Activated naive CD4-positive, alpha-beta T cell treated with anti-CD3 and anti-CD28 coated beads, Interleukin-2, amount 50 U/mL, for 24 hours (primary cell): Measurements from ENCODE around the gene TIMP3.

ENCODE experiments used
- H3K27ac Mint-ChIP-seq: one replicate; pipeline ENCODE4 v1.8.0; 2021; ENCODE audit warnings: mild to moderate bottlenecking, mixed read lengths
- H3K27me3 Mint-ChIP-seq: one replicate; pipeline ENCODE4 v1.8.0; 2021; ENCODE audit warnings: mixed read lengths
- H3K36me3 Mint-ChIP-seq: one replicate; pipeline ENCODE4 v1.8.0; 2021; ENCODE audit warnings: mixed read lengths
- H3K4me1 Mint-ChIP-seq: one replicate; pipeline ENCODE4 v1.8.0; 2021; ENCODE audit warnings: mixed read lengths
- H3K4me3 Mint-ChIP-seq: one replicate; pipeline ENCODE4 v1.8.0; 2021; ENCODE audit warnings: mild to moderate bottlenecking, mixed read lengths
- H3K9me3 Mint-ChIP-seq: one replicate; pipeline ENCODE4 v1.8.0; 2021; ENCODE audit warnings: mixed read lengths

Gene TIMP3

DNA sequence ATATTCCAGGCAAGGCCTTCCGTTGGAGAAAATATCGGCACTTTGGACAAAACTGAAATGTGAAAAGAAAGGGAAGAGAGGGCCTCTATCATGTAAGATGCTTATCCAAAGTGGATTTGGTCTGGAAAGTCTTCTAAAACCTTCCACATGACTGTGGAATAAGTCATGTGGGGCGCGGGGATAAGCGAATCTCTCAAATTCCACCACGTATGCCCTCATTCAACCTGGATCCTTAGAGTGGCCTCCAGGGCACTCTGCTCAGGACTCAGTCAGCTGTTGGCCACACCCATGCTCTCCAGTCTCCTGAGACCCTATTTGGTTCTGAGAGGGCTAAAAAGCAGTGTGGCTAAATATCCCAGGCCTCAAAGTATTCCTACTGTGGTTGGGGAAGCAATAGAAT is 2.0 kb upstream of the TIMP3 start:
- Mint-ChIP-seq H3K36me3 (no peaks in the 10 kb centered on the region), H3K27me3 (peaks cover 42% of the 10 kb centered on the region), H3K9me3 (no peaks in the 10 kb centered on the region), H3K4me3 (no peak overlapping the region), H3K27ac (no peak overlapping the region), H3K4me1 (no peaks in the 10 kb centered on the region)

DNA sequence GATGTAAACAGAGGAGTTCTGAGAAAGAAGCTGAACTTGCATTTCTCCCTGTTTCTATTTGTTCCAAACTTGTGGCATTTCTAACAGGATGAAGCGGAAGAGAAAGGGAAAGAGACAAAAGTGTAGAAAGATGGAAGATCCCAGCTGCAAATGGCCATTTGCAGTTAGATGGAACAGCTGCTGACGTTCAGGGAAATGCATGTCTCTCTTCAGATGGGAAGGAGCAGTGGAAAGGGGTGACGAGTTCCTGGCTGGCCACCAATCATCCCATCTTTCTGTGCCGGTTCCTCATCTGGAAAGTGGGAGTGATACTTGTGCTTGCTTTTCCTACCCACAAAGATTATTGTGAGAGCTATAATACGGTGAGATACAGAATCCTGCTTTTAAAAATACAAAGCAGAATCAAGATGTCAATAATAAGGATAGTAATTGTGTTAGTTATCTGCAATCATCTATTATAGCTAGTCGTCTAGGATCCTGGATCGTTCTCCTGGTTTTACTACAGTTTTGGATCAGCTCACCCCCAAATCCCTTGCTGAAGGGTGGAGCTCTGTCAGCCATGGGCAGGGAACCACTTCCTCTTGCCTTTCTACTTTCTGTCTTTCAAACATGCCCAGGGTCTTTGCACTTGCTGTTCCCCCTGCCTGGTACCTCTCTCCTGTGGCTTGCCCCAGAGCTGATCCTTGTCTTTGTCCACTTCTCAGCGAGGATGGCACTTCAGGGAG is 1.2 kb upstream of the TIMP3 start:
- Mint-ChIP-seq H3K27ac (no peak overlapping the region), H3K4me1 (no peaks in the 10 kb centered on the region), H3K4me3 (no peak overlapping the region), H3K27me3 (peaks cover 50% of the 10 kb centered on the region), H3K9me3 (no peaks in the 10 kb centered on the region), H3K36me3 (no peaks in the 10 kb centered on the region)

DNA sequence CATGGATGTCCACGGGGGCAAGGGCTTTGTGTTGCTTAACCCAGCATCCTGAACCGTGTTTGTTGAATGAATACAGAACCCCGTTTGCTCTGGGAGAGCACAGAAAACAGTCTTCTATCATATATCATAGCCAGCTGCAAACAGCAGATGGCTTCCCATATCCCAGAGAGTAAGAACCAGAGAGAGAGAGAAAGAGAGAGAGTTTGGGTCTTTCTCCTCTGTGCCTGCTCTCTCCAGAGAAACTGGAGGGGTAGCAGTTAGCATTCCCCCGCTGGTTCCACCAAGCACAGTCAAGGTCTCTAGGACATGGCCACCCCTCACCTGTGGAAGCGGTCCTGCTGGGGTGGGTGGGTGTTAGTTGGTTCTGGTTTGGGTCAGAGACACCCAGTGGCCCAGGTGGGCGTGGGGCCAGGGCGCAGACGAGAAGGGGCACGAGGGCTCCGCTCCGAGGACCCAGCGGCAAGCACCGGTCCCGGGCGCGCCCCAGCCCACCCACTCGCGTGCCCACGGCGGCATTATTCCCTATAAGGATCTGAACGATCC is 440 bp upstream of the TIMP3 start:
- H3K27ac Mint-ChIP-seq = no peak overlapping the region

GRCh38 chr22:32802237-32802765 is 796 bp downstream of the TIMP3 start:
- Mint-ChIP-seq H3K36me3 (no peaks in the 10 kb centered on the region), H3K27ac (no peak overlapping the region), H3K4me3 (peak overlapping the region; percentile 19), H3K9me3 (no peaks in the 10 kb centered on the region), H3K4me1 (no peaks in the 10 kb centered on the region), H3K27me3 (peaks cover 54% of the 10 kb centered on the region)

More for the DNA sequence above, 440 bp upstream of the TIMP3 start:
- Mint-ChIP-seq H3K4me1 (no peaks in the 10 kb centered on the region), H3K9me3 (no peaks in the 10 kb centered on the region), H3K27me3 (peaks cover 51% of the 10 kb centered on the region), H3K4me3 (peak overlapping the region; percentile 40), H3K36me3 (no peaks in the 10 kb centered on the region)

DNA sequence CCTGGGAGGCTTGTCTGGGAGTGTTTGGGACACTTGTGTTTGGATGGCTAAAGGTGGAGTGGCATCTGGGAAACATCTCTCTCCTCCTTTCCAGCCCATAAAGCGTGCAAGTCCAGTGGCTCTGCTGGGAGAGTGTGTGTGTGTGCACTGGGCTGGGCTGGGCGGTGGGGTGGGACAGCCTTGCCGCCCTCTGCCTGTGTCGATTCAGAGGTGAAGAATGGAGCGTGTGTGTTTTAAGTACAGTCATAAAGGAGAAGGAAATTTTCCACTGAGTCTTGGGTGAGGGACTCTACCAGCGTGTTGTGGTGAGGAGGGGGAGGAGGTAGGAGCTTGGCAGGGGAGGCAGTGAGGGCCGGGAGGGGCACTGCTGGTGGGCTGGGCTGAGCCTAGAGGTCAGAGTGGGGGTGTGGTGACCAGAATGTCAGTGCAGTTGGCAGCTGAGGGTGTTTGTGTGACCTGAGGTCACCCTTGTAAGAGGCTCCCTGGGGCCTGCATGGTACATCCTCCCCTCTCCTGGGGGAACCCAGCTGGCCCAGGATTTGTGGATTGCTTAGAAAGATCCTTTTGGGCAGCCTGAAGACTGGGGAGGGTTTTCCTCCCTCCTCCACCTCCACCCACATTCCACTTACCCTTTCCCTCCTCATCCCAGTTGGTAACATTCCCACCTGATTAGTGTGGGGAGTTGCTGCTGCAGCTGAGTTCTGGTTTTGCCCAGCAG is 1.7 kb downstream of the TIMP3 start:
- H3K4me3 Mint-ChIP-seq = no peak overlapping the region
- no peaks in the 10 kb centered on the region for H3K9me3 Mint-ChIP-seq
- peaks cover 49% of the 10 kb centered on the region for H3K27me3 Mint-ChIP-seq
- no peaks in the 10 kb centered on the region for H3K36me3 Mint-ChIP-seq
- H3K4me1 Mint-ChIP-seq = no peaks in the 10 kb centered on the region
- H3K27ac Mint-ChIP-seq = no peak overlapping the region

- Mint-ChIP-seq H3K36me3 (no peaks in the 10 kb centered on the region), H3K9me3 (no peaks in the 10 kb centered on the region), H3K4me1 (no peaks in the 10 kb centered on the region), H3K27me3 (peaks cover 47% of the 10 kb centered on the region), H3K27ac (no peak overlapping the region), H3K4me3 (no peak overlapping the region)
These were observed 2.4 kb downstream of the TIMP3 start for GRCh38 chr22:32803738-32804435.

GRCh38 chr22:32804531-32805360 is 3.2 kb downstream of the TIMP3 start:
- Mint-ChIP-seq H3K4me3 (no peak overlapping the region), H3K36me3 (no peaks in the 10 kb centered on the region), H3K27me3 (peaks cover 45% of the 10 kb centered on the region), H3K9me3 (no peaks in the 10 kb centered on the region), H3K27ac (no peak overlapping the region), H3K4me1 (no peaks in the 10 kb centered on the region)

DNA sequence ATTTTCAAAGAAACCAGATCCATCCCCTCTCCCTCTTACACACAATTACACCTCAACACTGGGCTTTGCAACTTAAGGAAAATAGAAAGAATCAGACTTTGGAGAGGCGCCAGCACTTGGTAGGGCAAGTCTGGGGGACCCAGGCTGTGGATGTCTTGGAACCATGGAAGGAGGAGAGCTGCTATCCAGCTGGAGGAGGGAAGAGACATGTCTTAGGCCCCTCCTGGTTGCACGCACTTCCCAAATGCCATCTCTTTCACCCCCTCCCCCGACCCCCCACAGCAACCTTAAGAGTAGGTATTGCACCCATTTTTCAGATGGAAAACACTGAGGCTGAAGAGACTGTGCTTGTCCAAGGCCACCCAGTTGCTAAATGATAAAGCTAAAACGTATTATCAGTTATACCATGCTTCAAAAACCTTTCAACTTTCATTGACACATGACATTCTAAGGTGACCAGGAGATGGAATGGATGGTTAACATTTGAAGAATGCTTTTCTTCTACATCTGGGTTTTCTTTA is 3.9 kb downstream of the TIMP3 start:
- Mint-ChIP-seq H3K4me3 (no peak overlapping the region), H3K4me1 (no peaks in the 10 kb centered on the region), H3K27me3 (peaks cover 40% of the 10 kb centered on the region), H3K27ac (no peak overlapping the region), H3K9me3 (no peaks in the 10 kb centered on the region), H3K36me3 (no peaks in the 10 kb centered on the region)

- Mint-ChIP-seq H3K27me3 (peaks cover 33% of the 10 kb centered on the region), H3K4me3 (no peak overlapping the region), H3K36me3 (no peaks in the 10 kb centered on the region), H3K4me1 (no peaks in the 10 kb centered on the region), H3K27ac (no peak overlapping the region), H3K9me3 (no peaks in the 10 kb centered on the region)
These were observed 4.8 kb downstream of the TIMP3 start for GRCh38 chr22:32806296-32806695.

GRCh38 chr22:32808038-32808445 is 6.5 kb downstream of the TIMP3 start:
- H3K27ac Mint-ChIP-seq = no peak overlapping the region
- no peaks in the 10 kb centered on the region for H3K9me3 Mint-ChIP-seq
- no peaks in the 10 kb centered on the region for H3K36me3 Mint-ChIP-seq
- H3K27me3 Mint-ChIP-seq = peaks cover 27% of the 10 kb centered on the region
- no peaks in the 10 kb centered on the region for H3K4me1 Mint-ChIP-seq
- H3K4me3 Mint-ChIP-seq = no peak overlapping the region

GRCh38 chr22:32809786-32810554 is 8.5 kb downstream of the TIMP3 start:
- Mint-ChIP-seq H3K36me3 (no peaks in the 10 kb centered on the region), H3K27me3 (peaks cover 9% of the 10 kb centered on the region), H3K4me3 (no peak overlapping the region), H3K4me1 (no peaks in the 10 kb centered on the region), H3K27ac (no peak overlapping the region), H3K9me3 (no peaks in the 10 kb centered on the region)

DNA sequence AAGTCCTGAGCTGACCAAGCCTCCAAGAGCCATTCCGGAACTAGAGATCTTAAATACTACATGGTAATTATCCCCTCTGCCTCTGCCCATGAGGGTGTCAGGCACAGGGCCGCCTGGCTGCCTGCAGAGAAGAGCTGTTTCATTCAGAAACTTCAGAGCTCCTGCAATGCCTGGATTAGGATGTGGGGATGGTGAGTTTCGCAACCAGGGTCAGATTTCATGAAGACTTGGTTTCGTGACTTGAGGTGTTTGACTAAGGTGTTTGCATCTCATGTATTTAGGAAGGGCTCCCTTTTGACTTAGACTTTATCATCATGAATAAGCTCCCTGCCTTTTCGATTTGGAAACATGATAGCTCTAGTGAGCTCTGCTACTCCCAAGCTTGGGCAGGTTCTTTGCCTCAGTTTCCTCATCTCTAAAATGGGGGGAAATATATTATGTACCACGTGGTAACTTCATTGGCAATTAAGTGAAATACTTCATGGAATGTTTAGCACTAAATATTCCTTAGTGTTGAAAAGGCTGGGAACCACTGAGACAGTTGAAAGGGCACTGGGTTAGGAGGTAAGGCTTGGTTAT is 9.1 kb downstream of the TIMP3 start:
- Mint-ChIP-seq H3K27me3 (peaks cover 5% of the 10 kb centered on the region), H3K27ac (no peak overlapping the region), H3K36me3 (no peaks in the 10 kb centered on the region), H3K9me3 (no peaks in the 10 kb centered on the region), H3K4me1 (no peaks in the 10 kb centered on the region), H3K4me3 (no peak overlapping the region)

GRCh38 chr22:32811788-32812545 is 10.5 kb downstream of the TIMP3 start:
- Mint-ChIP-seq H3K9me3 (no peaks in the 10 kb centered on the region), H3K36me3 (no peaks in the 10 kb centered on the region), H3K27ac (no peak overlapping the region), H3K4me1 (no peaks in the 10 kb centered on the region), H3K4me3 (no peak overlapping the region), H3K27me3 (no peaks in the 10 kb centered on the region)
